Measurements from ENCODE around the gene TPPP2. TPM values are rescaled to one million over a fixed set of nuclear protein-coding genes. Genes with fewer than 3 reads are reported as not detected.

Gene TPPP2
- total RNA-seq, 2 donors from 2014 or later, result 1.3 TPM; not detected in 1

DNA sequence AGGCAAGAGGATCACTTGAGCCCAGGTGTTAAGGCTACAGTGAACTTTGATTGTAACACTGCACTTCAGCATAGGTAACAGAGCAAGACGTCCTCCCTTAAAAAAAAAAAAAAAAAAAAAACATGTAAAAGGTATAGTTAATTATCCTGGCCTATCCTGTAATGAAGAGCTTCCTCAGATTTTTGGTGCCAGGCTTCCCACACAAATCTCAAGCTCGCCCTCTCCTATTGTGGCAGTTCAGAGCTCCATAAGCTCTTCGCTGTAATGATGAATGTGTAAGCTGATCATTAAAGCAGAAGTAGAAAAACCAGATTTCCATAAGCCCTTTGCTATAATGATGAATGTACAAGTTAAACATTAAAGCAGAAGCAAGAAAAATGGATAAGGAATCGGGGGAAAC is 32.9 kb upstream of the TPPP2 start:
- H3K4me3 ChIP-seq, result no peak overlapping the region
- WGBS, 2 donors, result 52% methylated on average over 4 of the region's 4 CpGs
- TF ChIP-seq, protein P1, sequence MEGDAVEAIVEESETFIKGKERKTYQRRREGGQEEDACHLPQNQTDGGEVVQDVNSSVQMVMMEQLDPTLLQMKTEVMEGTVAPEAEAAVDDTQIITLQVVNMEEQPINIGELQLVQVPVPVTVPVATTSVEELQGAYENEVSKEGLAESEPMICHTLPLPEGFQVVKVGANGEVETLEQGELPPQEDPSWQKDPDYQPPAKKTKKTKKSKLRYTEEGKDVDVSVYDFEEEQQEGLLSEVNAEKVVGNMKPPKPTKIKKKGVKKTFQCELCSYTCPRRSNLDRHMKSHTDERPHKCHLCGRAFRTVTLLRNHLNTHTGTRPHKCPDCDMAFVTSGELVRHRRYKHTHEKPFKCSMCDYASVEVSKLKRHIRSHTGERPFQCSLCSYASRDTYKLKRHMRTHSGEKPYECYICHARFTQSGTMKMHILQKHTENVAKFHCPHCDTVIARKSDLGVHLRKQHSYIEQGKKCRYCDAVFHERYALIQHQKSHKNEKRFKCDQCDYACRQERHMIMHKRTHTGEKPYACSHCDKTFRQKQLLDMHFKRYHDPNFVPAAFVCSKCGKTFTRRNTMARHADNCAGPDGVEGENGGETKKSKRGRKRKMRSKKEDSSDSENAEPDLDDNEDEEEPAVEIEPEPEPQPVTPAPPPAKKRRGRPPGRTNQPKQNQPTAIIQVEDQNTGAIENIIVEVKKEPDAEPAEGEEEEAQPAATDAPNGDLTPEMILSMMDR (IDR thresholded peaks at IDR 0.05), result no peak
- no peak for TF ChIP-seq POLR2A (IDR thresholded peaks at IDR 0.05)
- H3K4me1 ChIP-seq, result no peaks in the 10 kb centered on the region
- H3K36me3 ChIP-seq (replicated peaks in 1 of 2; ENCODE audit: insufficient read depth in 1 of 2, low read depth in 2 of 2), result peaks cover 23 to 35% of the 10 kb centered on the region in 2 donors
- no peak for ATAC-seq
- DNase-seq, result no peak
- H3K27me3 ChIP-seq, result no peaks in the 10 kb centered on the region
- intact Hi-C loops (cut with DNase I), result no loop called here
- H3K9me3 ChIP-seq, result no peaks in the 10 kb centered on the region
- no peak overlapping the region for H3K27ac ChIP-seq

DNA sequence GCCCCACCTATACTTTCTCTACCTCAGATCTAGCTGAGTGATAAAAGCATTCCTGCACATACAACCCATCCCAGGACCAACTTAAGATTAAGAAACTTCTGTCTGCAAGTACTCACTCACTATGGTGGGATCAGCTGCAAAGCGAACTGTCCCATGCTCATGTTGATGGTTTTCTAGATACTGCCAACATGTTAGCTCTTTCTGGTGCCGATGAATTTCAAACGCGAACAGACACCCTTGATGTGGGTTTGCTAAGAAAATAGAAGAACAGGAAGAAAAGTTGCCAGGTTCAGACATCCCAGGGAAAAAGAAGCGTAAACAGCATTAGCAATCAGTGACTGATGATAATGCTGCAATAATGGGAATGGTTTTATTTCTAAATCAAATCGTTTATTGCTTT is 32.5 kb upstream of the TPPP2 start:
- Histone ChIP-seq H3K36me3 (replicated peaks in 1 of 2; ENCODE audit: insufficient read depth in 1 of 2, low read depth in 2 of 2) (peaks cover 23 to 32% of the 10 kb centered on the region in 2 donors), H3K4me3 (no peak overlapping the region), H3K27ac (no peak overlapping the region), H3K9me3 (no peaks in the 10 kb centered on the region), H3K27me3 (no peaks in the 10 kb centered on the region), H3K4me1 (no peaks in the 10 kb centered on the region)
- ATAC-seq (no peak), DNase-seq (no peak)
- TF ChIP-seq, protein P1 (IDR thresholded peaks at IDR 0.05), result no peak
- no peak for TF ChIP-seq POLR2A (IDR thresholded peaks at IDR 0.05)
- 56 to 67% methylated on average over 6 of the region's 6 CpGs for WGBS, 2 donors
- intact Hi-C loops (cut with DNase I), result no loop called here

GRCh38 chr14:20998139-20998538 is 31.9 kb upstream of the TPPP2 start:
- Histone ChIP-seq H3K27me3 (no peaks in the 10 kb centered on the region), H3K4me1 (no peaks in the 10 kb centered on the region), H3K27ac (no peak overlapping the region), H3K4me3 (no peak overlapping the region), H3K9me3 (no peaks in the 10 kb centered on the region), H3K36me3 (replicated peaks in 1 of 2; ENCODE audit: insufficient read depth in 1 of 2, low read depth in 2 of 2) (peaks cover 19 to 27% of the 10 kb centered on the region in 2 donors)
- WGBS, 2 donors, result 60 to 74% methylated on average over 3 of the region's 3 CpGs
- intact Hi-C loops (cut with DNase I), result no loop called here
- DNase-seq (no peak), ATAC-seq (no peak)
- TF ChIP-seq, protein P1 (IDR thresholded peaks at IDR 0.05), result no peak
- no peak for TF ChIP-seq POLR2A (IDR thresholded peaks at IDR 0.05)

GRCh38 chr14:20998674-20999366 is 31.2 kb upstream of the TPPP2 start, which contains the start of gene SLC39A2:
Gene SLC39A2, plus strand, starts transcription at chr14:20999293. Its CDS starts 154 bp downstream, at chr14:20999447.
- WGBS, 2 donors, result 42 to 48% methylated on average over 6 of the region's 6 CpGs
- no peaks in the 10 kb centered on the region for H3K4me1 ChIP-seq
- H3K27me3 ChIP-seq, result no peaks in the 10 kb centered on the region
- DNase-seq, result peak in 3 of 4 donors; percentile 38 to 44 (median 41)
- H3K36me3 ChIP-seq (replicated peaks in 1 of 2; ENCODE audit: insufficient read depth in 1 of 2, low read depth in 2 of 2), result peaks cover 19 to 23% of the 10 kb centered on the region in 2 donors
- intact Hi-C loops (cut with DNase I), result no loop called here
- H3K4me3 ChIP-seq, result no peak within 1 kb of the TSS
- no peak for TF ChIP-seq POLR2A (IDR thresholded peaks at IDR 0.05)
- TF ChIP-seq, protein P1 (IDR thresholded peaks at IDR 0.05), result no peak
- H3K9me3 ChIP-seq, result no peaks in the 10 kb centered on the region
- ATAC-seq, result peak; percentile 54
- no peak within 1 kb of the TSS for H3K27ac ChIP-seq

DNA sequence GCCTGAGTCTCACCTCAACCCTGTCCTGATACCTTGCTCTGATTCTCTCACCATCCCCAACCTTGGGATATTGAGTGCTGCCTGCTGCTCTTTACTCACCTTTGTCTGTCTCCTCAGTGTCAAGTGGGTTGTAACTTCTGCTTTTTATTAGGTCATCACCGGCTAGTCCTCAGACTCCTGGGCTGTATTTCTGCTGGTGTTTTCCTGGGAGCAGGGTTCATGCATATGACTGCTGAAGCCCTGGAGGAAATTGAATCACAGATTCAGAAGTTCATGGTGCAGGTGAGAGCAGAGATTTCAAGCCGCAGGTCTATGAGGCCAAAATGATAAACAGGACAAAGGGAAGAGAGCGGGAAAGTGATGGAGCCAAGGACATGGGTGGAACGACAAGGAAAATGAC is 30.4 kb upstream of the TPPP2 start:
- H3K27me3 ChIP-seq, result no peaks in the 10 kb centered on the region
- no peaks in the 10 kb centered on the region for H3K4me1 ChIP-seq
- H3K4me3 ChIP-seq, result no peak overlapping the region
- ATAC-seq (no peak), DNase-seq (no peak)
- TF ChIP-seq, protein P1 (IDR thresholded peaks at IDR 0.05), result no peak
- TF ChIP-seq POLR2A (IDR thresholded peaks at IDR 0.05), result no peak
- no peak overlapping the region for H3K27ac ChIP-seq
- 66 to 71% methylated on average over 4 of the region's 4 CpGs for WGBS, 2 donors
- H3K36me3 ChIP-seq (replicated peaks in 1 of 2; ENCODE audit: insufficient read depth in 1 of 2, low read depth in 2 of 2), result peaks cover 16 to 21% of the 10 kb centered on the region in 2 donors
- intact Hi-C loops (cut with DNase I), result no loop called here
- H3K9me3 ChIP-seq, result no peaks in the 10 kb centered on the region
